ENCODE data around the gene GET3.
"Not testable (repeated sequence)": the region's sequence is repeated elsewhere in the genome, so short reads cannot be mapped to it uniquely, and the experiment has no call there.

Gene GET3

DNA sequence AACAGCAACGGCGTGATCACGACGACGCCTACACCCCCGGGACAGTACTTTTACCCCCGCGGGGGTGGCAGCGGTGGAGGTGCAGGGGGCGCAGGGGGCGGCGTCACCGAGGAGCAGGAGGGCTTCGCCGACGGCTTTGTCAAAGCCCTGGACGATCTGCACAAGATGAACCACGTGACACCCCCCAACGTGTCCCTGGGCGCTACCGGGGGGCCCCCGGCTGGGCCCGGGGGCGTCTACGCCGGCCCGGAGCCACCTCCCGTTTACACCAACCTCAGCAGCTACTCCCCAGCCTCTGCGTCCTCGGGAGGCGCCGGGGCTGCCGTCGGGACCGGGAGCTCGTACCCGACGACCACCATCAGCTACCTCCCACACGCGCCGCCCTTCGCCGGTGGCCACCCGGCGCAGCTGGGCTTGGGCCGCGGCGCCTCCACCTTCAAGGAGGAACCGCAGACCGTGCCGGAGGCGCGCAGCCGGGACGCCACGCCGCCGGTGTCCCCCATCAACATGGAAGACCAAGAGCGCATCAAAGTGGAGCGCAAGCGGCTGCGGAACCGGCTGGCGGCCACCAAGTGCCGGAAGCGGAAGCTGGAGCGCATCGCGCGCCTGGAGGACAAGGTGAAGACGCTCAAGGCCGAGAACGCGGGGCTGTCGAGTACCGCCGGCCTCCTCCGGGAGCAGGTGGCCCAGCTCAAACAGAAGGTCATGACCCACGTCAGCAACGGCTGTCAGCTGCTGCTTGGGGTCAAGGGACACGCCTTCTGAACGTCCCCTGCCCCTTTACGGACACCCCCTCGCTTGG is 55.0 kb downstream of the GET3 start:
- peak; percentile 57 for DNase-seq (ENCODE audit: low read depth)

DNA sequence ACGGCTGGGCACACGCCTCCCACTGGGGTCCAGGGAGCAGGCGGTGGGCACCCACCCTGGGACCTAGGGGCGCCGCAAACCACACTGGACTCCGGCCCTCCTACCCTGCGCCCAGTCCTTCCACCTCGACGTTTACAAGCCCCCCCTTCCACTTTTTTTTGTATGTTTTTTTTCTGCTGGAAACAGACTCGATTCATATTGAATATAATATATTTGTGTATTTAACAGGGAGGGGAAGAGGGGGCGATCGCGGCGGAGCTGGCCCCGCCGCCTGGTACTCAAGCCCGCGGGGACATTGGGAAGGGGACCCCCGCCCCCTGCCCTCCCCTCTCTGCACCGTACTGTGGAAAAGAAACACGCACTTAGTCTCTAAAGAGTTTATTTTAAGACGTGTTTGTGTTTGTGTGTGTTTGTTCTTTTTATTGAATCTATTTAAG is 55.6 kb downstream of the GET3 start:
- no peak for DNase-seq (ENCODE audit: low read depth)

DNA sequence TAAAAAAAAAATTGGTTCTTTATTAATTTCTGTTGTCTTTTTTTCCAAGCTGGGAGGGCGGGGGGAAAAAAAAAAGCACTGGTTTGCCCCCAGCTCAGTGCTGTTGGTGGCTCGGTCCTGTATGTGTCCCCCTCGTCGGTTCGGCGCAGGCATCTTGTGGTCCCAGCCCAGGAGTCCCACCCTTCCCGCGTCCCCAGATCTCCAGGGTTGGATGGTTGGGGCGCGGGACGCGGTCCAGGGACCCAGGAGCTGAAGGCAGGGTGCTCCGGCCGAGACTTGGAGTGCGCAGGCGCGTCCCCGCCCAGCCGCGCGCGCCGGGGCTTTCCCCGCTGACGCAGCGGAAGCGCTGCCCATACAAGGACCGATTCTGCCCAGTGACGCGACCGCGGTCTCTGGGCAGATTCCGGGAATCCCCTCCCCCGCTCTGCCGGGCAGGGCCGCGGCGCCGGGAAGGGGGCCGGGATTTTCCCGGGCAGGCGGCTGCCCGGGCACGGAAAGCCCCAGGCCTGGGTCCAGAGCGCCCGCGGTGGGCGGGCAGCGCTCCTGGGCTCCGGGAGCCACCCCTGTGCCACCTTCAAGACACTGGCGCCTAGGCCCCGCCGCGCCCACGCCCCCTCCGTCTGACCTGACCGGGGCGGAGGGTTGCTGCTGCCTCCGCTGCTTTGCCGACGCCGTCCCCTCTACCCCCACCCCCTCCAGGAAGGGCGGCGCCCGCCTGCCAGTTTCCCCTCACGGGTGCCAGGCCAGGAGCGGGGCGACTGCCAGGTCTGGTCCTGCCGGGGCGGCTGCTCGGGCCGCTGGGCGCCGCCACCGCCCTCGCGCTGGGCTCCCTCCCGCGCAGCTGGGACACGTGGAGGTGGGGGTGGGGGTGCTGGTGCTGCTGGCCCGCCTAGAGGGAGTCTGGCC is 56.2 kb downstream of the GET3 start:
- peak; percentile 87 for DNase-seq (ENCODE audit: low read depth)

DNA sequence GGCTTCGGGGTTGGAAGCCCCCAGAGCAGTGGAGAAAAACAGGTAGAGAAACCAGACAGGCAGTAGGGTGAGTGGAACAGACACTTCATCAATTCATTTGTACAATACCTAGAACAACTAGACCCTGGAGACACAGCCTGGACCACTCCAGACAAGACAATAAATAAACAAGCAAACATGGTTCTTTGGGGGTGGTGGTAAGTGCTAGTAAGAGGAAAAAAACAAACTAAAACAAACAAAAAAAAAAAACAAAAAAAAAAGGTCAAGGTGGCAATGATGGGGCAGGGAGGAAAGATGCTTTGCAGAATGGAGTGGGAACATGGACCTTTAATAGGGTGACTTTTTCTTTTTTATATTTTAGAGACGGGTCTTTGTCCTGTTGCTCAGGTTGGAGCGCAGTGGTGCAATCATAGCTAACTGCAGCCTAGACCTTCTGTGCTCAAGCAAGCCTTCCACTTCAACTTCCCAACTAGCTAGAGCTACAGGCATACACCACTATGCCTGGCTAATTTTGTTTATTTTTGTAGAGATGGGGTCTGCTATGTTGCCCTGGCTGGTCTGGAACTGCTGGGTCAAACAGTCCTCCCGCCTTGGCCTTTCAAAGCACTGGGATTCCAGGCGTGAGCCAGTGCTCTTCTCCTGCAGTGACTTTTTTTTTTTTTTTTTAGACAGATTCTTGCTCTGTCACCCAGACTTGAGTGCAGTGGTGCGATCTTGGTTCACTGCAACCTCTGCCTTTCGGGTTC is 57.1 kb downstream of the GET3 start:
- no peak for DNase-seq (ENCODE audit: low read depth)

DNA sequence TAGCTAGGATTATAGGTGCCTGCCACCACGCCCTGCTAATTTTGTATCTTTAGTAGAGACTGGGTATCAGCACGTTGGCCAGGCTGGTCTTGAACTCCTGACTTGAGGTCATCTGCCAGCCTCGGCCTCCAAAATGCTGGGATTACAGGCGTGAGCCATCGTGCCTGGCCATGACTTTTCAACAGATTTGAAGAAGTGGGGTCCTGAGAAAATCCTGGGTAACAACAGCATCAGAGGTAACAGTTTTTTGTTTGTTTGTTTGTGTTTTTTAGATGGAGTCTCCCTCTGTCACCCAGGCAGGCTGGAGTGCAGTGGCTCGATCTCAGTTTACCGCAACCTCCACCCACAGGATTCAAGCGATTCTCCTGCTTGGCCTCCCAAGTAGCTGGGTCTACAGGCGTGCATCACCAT is 57.7 kb downstream of the GET3 start:
- no peak for DNase-seq (ENCODE audit: low read depth)

DNA sequence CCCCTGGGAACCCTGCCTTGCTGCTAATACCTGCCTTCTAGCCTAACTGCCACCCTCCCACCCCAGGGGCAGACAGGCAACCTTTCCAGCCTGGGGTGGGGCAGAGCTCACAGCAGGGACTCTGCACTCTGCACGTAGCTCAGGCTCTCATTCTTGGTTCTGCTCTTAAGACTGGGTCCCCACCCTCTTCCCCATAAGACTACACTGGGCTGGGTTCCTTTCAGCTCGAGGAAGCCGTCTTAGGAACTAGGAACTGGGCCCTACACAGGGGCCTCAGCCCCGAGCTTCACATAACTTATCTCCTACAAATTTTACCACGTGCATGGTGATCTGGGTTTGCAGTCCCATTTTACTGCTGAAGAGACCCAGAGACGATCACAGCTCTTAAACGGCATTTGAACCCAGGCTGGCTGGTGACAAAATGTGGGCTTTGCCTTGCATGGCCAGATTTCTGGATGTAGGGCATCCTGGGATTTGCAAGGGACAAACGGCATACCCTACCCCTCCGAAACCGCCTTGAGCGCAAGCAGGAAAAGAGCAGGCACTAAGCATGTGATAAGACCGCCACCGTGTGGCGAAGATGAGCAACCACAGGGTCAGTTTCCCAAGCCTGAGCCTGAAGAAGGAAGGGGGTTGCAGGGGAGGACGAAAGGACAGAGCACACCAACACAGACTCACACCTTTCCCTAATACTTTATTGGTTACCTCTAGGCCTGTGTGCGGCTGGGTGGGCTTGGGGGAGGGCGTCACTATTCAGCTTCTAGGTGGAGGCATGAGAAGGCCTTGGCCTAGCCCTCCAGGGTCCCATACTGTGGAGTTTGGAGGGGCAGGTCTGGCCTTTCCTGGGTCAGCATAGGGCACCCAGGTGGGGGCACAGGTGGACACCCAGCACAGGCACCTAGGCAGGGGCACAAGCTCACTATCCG is 59.1 kb downstream of the GET3 start:
- DNase-seq (ENCODE audit: low read depth), result peak; percentile 65

DNA sequence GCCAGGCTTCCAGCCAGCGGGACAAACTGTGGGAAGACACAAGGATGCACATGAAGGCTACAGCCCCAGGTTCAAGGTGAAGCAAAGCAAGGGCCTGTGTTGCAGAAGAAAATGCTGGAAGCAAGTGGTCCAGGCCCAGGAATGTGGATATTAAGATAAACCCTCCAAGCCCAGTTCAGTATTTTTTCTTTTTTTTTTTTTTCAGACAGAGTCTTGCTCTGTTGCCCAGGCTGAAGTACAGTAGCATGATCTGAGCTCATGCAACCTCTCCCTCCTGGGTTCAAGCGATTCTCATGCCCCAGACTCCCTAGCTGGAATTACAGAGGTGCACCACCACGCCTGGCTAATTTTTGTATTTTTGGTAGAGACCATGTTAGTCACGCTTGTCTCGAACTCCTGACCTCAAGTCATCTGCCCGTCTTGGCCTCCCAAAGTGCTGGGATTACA is 59.9 kb downstream of the GET3 start:
- DNase-seq (ENCODE audit: low read depth), result no peak

DNA sequence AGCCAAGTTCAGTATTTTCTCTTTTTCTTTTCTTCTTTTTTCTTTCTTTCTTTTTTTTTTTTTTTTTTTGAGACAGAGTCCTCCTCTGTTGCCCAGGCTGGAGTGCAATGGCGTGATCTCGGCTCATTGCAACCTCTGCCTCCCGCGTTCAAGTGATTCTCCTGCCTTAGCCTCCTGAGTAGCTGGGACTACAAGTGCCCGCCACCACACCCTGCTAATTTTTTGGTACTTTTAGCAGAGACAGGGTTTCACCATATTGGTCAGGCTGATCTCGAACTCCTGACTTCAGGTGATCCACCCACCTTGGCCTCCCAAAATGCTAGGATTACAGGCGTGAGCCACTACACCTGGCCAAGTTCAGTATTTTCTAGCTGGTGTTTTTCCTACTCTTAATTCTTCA is 60.3 kb downstream of the GET3 start:
- DNase-seq (ENCODE audit: low read depth), result not testable (repeated sequence)
